C4-2B (cell line): ENCODE data around the gene SPATA3.

ENCODE experiments used
- H3K27ac ChIP-seq: fragments of 450-650 bp; 2 replicates; pipeline ENCODE4 v1.5.1; 2017
- ZFX ChIP-seq: fragments of 450-650 bp; IDR thresholded peaks from 2 replicates; pipeline ENCODE4 v1.6.1; 2017
- TF ChIP-seq, protein P1 (sequence below): fragments of 450-650 bp; conservative IDR thresholded peaks from 2 replicates; pipeline ENCODE4 v1.5.1; 2017; ENCODE audit warnings: mild to moderate bottlenecking

The SPATA3 gene

DNA sequence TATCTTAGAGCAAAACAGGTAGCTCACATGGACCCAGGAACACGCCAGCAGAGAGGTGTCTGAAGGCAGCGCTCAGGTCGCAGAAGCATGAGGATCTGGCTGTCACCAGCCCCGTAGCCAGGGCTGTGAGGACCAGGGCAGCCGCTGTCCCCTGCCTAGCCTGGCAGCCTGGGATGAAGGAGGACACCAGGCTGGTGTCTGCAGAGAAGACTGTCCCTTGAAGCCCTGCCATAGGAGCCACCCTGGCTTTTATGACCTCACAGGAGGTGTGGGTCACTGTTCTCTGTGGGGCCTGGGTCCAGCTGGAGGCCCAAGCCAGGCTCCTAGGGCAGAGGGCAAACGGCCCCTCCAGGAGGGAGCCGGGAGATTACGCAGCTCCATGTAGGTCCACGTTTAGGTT, at the start of gene SPATA3:
Gene SPATA3, plus strand, starts transcription at position 301 of the 400 bp plus-strand sequence. CDS start 113 bp downstream, outside the sequence.
- no peak for TF ChIP-seq ZFX
- TF ChIP-seq, protein P1, sequence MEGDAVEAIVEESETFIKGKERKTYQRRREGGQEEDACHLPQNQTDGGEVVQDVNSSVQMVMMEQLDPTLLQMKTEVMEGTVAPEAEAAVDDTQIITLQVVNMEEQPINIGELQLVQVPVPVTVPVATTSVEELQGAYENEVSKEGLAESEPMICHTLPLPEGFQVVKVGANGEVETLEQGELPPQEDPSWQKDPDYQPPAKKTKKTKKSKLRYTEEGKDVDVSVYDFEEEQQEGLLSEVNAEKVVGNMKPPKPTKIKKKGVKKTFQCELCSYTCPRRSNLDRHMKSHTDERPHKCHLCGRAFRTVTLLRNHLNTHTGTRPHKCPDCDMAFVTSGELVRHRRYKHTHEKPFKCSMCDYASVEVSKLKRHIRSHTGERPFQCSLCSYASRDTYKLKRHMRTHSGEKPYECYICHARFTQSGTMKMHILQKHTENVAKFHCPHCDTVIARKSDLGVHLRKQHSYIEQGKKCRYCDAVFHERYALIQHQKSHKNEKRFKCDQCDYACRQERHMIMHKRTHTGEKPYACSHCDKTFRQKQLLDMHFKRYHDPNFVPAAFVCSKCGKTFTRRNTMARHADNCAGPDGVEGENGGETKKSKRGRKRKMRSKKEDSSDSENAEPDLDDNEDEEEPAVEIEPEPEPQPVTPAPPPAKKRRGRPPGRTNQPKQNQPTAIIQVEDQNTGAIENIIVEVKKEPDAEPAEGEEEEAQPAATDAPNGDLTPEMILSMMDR = no peak
- H3K27ac ChIP-seq = no peak within 1 kb of the TSS

DNA sequence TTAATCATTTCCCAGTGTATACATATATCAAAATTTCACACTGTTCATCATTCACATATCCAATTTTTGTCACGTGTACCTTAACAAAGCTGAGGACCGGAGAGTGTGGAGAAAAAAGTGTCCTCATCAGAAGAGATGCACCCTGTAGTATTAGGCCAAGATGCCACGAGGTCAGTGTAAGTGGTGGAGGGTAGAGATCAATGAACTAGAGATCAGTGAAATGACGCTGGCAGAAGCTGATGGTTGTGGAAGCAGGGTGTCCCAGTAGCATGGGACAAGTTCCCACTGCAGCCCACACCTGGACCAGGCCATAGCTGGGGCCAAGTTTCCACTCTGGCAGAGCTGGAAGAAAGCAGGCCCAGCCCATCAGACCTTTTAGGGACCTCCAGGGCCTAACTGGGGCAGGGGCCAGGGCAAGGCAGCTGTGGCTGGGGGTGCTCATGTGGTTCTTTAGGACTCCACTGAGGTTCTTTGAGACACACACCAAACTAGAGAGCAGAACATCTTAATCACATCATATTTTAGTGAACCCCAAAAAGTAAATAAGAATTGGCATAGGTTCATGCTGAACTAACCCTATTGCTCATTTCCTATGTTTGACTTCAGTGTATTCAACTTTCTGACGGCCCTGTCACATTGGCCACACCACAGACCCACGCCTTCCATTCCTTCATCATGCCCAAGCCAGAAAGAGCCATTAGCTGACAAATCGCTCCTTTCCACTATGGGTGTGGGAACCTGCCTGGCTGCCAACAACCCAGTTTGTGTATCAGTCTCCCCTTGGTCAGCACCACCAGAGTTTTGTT, 49.3 kb upstream of the SPATA3 start:
- H3K27ac ChIP-seq = no peak overlapping the region
- TF ChIP-seq, protein P1 = no peak
- no peak for TF ChIP-seq ZFX

DNA sequence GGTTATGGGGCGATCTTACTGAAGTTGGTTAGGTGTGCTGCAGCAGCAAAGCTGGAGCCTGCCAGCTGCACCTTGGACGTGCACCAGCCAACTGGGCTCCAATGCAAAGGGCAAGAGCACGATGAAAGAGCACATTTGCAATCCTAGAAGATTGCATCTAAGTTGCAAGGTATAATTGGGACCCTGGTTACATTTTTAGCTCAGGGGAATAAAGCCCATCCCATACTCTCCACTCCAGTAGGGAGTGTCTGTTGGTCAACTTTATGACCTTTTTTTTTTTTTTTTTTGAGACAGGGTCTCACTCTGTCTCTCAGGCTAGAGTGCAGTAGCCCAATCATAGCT, 48.7 kb upstream of the SPATA3 start:
- TF ChIP-seq, protein P1 = no peak
- TF ChIP-seq ZFX = no peak
- H3K27ac ChIP-seq = no peak overlapping the region

DNA sequence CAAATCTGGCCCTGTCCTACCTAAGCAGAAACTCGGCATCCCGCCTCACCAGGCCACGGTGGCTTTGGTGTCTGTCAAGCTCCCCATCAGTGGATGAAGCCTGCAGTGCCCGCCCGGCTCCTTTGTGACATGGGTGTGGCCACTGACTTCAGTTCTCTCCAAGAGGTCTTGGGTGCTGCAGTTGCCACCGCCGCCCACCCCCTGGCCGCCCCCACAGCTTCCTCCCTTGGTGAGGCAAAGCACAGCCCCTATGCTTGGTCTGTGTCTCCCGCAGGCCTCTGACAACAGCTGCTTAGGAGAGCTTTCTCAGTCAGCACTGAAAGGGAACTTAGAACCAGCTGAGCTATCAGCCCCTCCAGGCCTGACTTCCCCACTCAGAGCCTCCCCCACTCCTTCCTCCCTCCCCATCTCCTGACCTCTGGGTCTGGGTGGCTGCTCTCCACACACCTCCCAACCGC, 48.0 kb upstream of the SPATA3 start:
- H3K27ac ChIP-seq = no peak overlapping the region
- TF ChIP-seq, protein P1 = no peak
- TF ChIP-seq ZFX = no peak

DNA sequence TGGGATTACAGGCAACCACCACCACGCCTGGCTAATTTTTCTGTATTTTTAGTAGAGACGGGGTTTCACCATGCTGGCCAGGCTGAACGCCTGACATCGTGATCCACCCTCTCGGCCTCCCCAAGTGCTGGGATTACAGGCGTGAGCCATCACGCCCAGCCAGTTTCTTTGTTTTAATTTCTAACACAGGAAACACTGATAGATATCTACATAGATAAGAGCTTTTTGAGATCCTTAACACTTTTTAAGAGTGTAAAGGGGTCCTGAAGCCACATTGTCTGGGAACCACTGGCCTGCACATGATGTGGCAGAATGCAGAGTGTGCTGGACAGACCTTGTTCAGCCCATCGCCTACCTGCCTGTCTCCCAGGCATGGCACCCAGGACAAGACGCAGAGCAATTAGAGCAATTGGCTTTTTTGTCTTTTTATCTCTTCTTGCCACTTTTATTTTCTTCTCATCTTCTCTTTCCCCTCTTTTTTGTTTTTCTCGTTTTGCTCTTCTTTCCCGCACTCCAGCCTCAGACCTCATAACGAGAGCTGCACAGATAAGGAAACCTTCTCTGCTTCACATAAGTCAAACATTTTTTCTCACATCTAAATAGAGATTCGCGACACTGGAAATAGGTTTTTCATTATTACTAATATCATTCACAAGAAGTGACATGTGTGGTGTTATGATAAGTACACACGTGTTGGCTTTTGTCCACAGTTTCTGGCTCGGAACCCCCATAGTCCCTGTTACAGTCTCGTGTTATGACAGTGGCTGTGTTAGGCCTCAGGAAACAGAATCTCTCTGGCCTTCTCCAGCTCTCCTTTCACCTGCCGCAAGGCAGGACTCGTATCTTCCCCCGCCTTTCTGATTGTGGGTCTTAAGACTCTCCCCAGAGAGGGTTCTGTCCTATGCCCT, 45.7 kb upstream of the SPATA3 start:
- TF ChIP-seq, protein P1 = no peak
- no peak for TF ChIP-seq ZFX
- H3K27ac ChIP-seq = no peak overlapping the region

DNA sequence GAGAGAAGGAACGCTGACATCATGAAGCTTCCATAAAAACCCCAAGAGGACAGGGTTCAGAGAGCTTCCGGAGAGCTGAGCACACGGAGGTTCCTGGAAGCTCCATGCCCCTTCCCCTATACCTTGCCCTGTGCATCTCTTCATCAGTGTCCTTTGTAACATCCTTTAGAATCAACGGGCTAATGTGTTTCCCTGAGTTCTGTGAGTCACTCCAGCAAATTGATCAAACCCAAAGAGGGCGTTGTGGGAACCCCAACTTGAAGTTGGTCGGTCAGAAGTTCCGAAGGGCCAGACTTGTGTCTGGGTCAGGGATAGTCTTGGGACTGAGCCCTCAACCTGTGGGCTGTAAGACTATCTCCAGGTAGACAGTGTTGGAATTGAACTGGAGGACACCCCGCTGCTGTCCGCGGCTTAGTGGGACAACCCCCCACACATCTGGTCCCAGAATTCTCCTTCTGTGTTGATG, 45.0 kb upstream of the SPATA3 start:
- no peak overlapping the region for H3K27ac ChIP-seq
- TF ChIP-seq, protein P1 = no peak
- no peak for TF ChIP-seq ZFX

DNA sequence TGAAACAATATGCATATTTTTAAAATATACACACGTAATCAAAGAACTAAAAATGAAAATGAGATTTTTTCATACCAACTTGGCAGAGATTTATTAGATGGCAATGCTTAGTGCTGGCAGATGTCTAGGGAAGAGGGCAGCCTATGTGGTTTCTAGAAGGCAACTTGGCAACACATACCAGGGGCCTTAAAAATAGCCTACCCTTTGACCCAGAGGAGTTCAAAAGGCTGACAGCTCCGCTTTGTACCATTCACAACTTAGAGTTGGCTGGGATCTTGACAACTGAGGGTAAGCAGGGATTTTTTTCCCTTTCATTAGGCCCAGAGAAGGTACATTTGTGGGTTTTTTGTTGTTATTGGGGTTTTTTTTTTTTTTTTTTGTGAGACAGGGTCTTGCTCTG, 44.5 kb upstream of the SPATA3 start:
- no peak for TF ChIP-seq ZFX
- TF ChIP-seq, protein P1 = no peak
- no peak overlapping the region for H3K27ac ChIP-seq
